ENCODE results near the gene TPRG1.

Gene TPRG1

DNA sequence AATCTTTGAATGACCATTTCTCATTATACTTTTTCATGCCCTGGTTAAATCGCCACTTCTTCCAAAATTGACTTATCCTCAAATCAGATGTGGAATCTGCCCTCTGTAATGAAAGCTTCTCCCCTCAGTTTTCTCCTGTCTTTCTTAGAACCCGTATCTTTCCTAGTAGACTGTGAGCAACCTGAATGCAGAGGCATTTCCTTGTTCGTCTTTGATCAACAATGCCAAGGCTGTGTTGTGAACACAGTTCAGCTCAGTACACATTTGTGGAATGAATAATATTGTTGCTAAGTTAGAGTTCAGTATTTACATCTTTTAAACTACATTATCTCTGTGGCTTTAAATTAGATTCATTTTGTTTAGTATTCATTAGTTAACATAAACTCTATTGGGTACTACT lies 123.3 kb downstream of the TPRG1 start:
- no peak overlapping the region for H3K4me3 ChIP-seq (ENCODE audit: low read depth, low read length)
- in situ Hi-C loops (cut with HindIII; ENCODE audit: low sequenced_read_pairs): no loop called here
- TF ChIP-seq, protein P1, sequence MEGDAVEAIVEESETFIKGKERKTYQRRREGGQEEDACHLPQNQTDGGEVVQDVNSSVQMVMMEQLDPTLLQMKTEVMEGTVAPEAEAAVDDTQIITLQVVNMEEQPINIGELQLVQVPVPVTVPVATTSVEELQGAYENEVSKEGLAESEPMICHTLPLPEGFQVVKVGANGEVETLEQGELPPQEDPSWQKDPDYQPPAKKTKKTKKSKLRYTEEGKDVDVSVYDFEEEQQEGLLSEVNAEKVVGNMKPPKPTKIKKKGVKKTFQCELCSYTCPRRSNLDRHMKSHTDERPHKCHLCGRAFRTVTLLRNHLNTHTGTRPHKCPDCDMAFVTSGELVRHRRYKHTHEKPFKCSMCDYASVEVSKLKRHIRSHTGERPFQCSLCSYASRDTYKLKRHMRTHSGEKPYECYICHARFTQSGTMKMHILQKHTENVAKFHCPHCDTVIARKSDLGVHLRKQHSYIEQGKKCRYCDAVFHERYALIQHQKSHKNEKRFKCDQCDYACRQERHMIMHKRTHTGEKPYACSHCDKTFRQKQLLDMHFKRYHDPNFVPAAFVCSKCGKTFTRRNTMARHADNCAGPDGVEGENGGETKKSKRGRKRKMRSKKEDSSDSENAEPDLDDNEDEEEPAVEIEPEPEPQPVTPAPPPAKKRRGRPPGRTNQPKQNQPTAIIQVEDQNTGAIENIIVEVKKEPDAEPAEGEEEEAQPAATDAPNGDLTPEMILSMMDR (IDR thresholded peaks at IDR 0.05; ENCODE audit: low read depth, low read length, missing control alignments): no peak
- DNase-seq (ENCODE audit: low read depth): no peak

DNA sequence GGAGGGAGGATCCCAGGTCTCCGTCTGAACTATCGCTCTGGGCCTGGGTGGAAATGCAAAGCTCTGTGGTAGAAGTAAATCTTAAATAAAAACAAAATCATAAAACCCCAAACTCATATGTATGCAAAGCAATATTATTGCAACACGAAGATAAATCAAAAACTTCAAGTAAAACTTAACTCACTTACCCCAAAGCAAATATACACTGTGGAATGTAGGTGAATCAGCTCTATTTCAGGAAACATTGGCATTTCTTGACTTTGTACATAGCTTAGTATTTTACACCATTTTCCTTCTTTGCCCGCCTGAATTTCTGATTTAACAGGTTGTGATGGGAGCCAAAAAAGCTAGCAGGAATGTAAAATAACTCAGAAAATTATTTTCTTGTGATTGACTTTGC lies 126.2 kb downstream of the TPRG1 start:
- no peak for DNase-seq (ENCODE audit: low read depth)
- H3K4me3 ChIP-seq (ENCODE audit: low read depth, low read length): no peak overlapping the region
- TF ChIP-seq, protein P1 (IDR thresholded peaks at IDR 0.05; ENCODE audit: low read depth, low read length, missing control alignments): no peak
- in situ Hi-C loops (cut with HindIII; ENCODE audit: low sequenced_read_pairs): no loop called here

DNA sequence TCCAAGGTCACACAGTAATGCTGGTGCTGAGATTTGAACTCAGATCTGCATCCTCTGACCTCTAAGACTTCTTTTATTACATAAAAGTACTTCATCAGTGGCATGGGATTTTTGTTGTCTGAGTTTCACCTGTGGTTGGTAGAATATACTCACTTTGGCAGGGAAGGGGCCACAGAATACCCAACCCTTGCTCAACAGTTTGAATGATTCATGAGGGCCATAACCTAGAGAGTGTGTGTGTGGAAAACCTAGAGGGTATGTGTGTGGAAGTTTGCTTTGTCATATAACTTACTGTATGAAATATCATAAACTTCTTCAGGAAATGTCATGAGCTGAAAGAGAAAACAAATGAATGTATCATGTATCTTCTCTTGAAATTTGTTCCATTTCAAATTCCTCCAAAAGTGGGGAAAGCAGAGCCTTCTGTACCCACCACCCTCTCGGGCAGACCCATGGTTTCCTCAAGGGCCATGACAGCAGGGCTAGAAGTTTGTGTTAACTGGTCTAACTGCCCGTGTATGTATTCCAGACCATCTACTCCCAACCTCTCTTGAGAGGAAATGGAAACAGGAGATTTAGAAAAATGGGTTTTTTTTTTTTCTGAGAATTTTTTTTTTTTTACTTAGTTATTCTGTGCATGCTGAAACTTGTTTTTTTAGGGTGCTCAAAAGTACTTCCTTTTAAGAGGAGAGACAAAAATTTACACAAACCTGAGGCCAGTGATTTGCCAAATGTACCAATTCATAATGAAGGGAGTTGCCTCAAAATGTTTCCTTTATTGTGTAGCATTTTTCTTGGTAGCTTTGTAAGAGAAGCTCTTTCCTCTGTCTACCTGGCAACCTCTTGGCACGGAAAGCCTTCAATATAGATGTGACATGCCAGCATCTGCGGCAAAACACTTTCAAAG lies 127.0 kb downstream of the TPRG1 start:
- in situ Hi-C loops (cut with HindIII; ENCODE audit: low sequenced_read_pairs): no loop called here
- H3K4me3 ChIP-seq (ENCODE audit: low read depth, low read length): no peak overlapping the region
- TF ChIP-seq, protein P1 (IDR thresholded peaks at IDR 0.05; ENCODE audit: low read depth, low read length, missing control alignments): no peak
- DNase-seq (ENCODE audit: low read depth): no peak

DNA sequence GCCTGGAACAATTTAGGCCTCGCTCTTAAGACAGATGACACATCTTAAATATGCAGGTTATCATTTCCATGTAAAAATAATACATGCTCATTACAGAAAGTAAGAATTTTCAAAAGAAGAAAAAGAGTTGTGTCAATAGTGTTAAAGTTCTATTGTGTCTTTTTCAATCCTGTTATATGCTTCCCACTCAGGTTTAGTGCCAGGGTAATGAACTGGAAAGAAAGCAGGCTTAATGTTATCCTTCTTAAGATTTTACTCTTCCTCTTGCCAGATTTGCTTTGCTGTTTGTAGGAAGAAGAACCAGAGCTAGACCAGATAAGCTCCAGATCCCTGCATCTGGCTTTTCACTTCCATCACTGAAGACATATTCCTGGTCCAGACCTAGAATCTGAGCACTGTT lies 128.6 kb downstream of the TPRG1 start:
- in situ Hi-C loops (cut with HindIII; ENCODE audit: low sequenced_read_pairs): no loop called here
- DNase-seq (ENCODE audit: low read depth): no peak
- H3K4me3 ChIP-seq (ENCODE audit: low read depth, low read length): no peak overlapping the region
- TF ChIP-seq, protein P1 (IDR thresholded peaks at IDR 0.05; ENCODE audit: low read depth, low read length, missing control alignments): no peak

DNA sequence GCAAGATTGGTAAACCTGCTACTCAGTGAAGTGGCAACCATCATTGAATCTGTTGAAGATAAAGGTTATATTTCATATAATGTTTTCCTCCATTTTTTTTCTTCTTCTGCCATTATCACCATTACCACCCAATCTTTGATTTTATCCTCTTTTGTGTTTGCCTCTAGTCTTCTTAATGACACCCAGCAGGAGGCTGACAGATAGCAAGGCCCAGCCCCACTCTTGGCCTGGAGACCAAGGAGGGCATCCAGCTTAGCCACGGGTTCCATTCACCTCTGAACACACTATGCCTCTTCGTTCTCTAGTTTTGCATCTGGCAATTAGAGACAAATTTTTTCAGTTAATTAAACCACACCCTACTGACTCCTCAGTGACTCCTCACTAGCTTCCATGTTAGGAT lies 129.7 kb downstream of the TPRG1 start:
- DNase-seq (ENCODE audit: low read depth): no peak
- in situ Hi-C loops (cut with HindIII; ENCODE audit: low sequenced_read_pairs): no loop called here
- H3K4me3 ChIP-seq (ENCODE audit: low read depth, low read length): no peak overlapping the region
- TF ChIP-seq, protein P1 (IDR thresholded peaks at IDR 0.05; ENCODE audit: low read depth, low read length, missing control alignments): no peak

DNA sequence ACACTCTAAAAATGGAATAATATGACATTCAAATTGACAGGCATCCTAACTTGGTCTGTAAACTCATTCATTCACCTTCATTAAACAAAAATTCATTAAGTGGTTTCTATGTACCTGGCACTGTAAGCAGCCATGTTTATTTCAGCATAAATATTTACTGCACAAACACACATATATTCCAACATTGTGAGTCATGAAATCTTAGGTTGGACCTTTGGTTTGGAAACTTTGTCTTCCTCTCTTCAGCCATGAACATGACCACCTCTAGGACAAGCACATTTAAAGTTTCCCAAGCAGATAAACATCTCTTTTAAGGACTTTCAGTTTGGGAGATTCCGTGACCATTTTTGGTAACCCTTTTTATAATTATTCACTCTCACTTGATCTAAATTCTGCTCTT lies 131.8 kb downstream of the TPRG1 start:
- TF ChIP-seq, protein P1 (IDR thresholded peaks at IDR 0.05; ENCODE audit: low read depth, low read length, missing control alignments): no peak
- in situ Hi-C loops (cut with HindIII; ENCODE audit: low sequenced_read_pairs): no loop called here
- H3K4me3 ChIP-seq (ENCODE audit: low read depth, low read length): no peak overlapping the region
- no peak for DNase-seq (ENCODE audit: low read depth)
